Neutrophil (primary cell): ENCODE measurements around the gene AFAP1L2.

Source experiments
- H3K27ac ChIP-seq: fragments of 200-600 bp; sonication (generic); 2 replicates; pipeline ENCODE4 v1.5.1; 2016; ENCODE audit warnings: mild to moderate bottlenecking, moderate library complexity
- H3K27me3 ChIP-seq: fragments of 200-600 bp; sonication (generic); 2 replicates; pipeline ENCODE4 v1.6.0; 2016; ENCODE audit warnings: mild to moderate bottlenecking
- H3K36me3 ChIP-seq: fragments of 200-600 bp; sonication (generic); 2 replicates; pipeline ENCODE4 v1.5.1; 2017
- H3K4me1 ChIP-seq, 2 experiments: fragments of 200-600 bp in 1 of 2; sonication (generic) in 1 of 2; 1 replicate in 1 of 2; 2 replicates in 1 of 2; pipeline versions ENCODE4 v1.5.1 to v1.6.1; 2013 to 2016; ENCODE audit warnings: low read depth in 1 of 2, low read length in 1 of 2, mild to moderate bottlenecking in 1 of 2, moderate library complexity in 1 of 2; ENCODE audit not compliant: control insufficient read depth in 1 of 2, insufficient read depth in 1 of 2
- H3K4me3 ChIP-seq, 2 experiments: fragments of 200-600 bp in 1 of 2; sonication (generic) in 1 of 2; 1 replicate in 1 of 2; 2 replicates in 1 of 2; pipeline ENCODE4 v1.5.1; 2013 to 2016; ENCODE audit warnings: low read depth in 1 of 2, low read length in 1 of 2, mild to moderate bottlenecking in 1 of 2, moderate library complexity in 1 of 2
- H3K9me3 ChIP-seq: fragments of 200-600 bp; sonication (generic); 2 replicates; pipeline ENCODE4 v1.5.1; 2016
- TF ChIP-seq, protein P1 (sequence below): fragments of 200-600 bp; sonication (generic); IDR thresholded peaks from 2 replicates; pipeline ENCODE4 v1.5.1; 2016; ENCODE audit warnings: antibody characterized with exemption

The AFAP1L2 gene

GRCh38 chr10:114406455-114406854, 2.2 kb upstream of the AFAP1L2 start:
- TF ChIP-seq, protein P1, sequence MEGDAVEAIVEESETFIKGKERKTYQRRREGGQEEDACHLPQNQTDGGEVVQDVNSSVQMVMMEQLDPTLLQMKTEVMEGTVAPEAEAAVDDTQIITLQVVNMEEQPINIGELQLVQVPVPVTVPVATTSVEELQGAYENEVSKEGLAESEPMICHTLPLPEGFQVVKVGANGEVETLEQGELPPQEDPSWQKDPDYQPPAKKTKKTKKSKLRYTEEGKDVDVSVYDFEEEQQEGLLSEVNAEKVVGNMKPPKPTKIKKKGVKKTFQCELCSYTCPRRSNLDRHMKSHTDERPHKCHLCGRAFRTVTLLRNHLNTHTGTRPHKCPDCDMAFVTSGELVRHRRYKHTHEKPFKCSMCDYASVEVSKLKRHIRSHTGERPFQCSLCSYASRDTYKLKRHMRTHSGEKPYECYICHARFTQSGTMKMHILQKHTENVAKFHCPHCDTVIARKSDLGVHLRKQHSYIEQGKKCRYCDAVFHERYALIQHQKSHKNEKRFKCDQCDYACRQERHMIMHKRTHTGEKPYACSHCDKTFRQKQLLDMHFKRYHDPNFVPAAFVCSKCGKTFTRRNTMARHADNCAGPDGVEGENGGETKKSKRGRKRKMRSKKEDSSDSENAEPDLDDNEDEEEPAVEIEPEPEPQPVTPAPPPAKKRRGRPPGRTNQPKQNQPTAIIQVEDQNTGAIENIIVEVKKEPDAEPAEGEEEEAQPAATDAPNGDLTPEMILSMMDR: no peak
- Histone ChIP-seq H3K36me3 (no peaks in the 10 kb centered on the region), H3K9me3 (no peaks in the 10 kb centered on the region), H3K27ac (no peak overlapping the region), H3K4me3 (no peak overlapping the region), H3K27me3 (peaks cover 68% of the 10 kb centered on the region), H3K4me1 (no peaks in the 10 kb centered on the region)

DNA sequence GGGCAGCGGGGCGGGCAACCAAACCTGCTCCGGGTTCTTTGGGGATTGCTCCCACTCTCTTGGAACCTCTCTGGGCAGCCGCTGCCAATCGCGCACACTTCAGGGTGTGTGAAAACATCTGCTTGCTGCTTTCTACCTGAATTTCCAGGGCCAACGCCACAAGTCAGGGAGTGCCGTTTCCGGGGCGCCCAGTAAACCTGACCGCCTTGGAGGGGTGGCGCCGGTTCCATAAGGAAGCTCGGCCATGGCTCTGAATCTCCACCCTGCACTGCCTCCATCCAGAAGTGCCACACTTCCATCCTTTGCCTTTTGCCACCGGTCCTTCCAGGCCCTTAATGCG, 679 bp upstream of the AFAP1L2 start:
- no peaks in the 10 kb centered on the region for H3K36me3 ChIP-seq
- no peak overlapping the region for H3K27ac ChIP-seq
- peaks cover 83% of the 10 kb centered on the region for H3K27me3 ChIP-seq
- TF ChIP-seq, protein P1: no peak
- H3K4me1 ChIP-seq: no peaks in the 10 kb centered on the region
- no peaks in the 10 kb centered on the region for H3K9me3 ChIP-seq
- no peak overlapping the region for H3K4me3 ChIP-seq

DNA sequence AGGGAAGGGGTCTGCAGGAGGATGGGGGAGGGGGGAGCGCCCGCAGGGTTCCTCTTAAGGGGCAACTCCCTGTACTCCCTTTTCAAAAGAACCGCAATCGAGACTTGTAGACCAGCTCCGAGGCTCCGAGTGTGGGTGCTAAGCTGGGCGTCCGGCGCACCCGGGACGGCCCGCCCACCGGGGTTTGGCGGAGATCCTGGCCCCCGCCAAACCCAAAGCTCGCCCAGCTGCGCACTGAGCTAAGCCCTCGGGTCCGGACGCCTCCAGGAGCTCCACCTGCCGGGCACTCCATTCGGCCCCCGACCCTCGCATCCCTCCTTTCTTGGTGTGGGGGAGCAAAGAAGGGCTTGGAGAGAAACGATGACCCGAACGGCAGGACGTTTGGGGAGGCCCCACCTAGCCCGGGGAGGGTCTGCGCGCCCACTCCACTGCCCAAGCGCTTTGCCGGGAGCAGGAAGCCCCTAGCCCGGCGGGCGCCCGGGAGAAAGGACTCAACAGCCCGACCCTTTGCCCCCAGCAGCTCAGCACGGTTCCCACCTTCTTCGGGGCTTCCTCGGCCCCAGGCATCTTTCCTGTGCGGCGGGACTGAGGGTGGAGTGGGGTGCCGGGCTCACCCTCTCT, 651 bp downstream of the AFAP1L2 start:
- Histone ChIP-seq H3K36me3 (no peaks in the 10 kb centered on the region), H3K27ac (no peak overlapping the region), H3K27me3 (peaks cover 85% of the 10 kb centered on the region), H3K4me1 (no peaks in the 10 kb centered on the region), H3K4me3 (no peak overlapping the region), H3K9me3 (no peaks in the 10 kb centered on the region)
- TF ChIP-seq, protein P1: no peak

DNA sequence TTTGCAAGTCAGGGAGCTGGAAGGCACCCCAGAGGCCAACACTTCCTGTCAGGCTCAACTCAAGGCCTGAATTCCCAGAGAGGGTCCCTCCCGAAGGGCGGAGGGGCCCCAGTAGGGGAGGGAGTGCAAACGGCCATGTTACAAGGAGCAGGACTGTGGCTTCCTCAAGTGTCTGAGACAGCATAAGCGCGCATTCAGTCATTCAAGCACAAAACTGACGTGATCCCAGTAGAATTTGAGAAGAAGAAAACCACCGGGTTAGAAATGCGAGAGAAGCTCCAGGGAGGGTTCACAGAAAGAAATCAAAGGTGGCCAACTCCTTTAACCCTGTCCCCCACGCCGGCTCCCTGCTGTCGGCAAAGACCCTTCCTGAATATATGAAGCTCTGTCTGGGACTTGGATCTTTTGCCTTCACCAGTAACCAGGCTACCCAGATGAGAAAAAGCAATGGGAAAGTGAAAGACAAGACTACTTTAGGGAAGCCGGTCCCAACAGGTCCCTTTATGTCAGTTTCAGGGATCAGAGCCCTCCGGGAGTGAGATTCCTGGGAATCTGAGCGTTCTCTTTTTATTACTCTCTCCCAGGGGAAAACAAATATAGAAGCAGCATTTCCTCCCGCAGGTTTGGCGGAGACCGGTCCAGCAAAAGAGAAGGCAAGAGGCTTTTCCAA, 1.3 kb downstream of the AFAP1L2 start:
- Histone ChIP-seq H3K4me1 (no peaks in the 10 kb centered on the region), H3K27me3 (peaks cover 91% of the 10 kb centered on the region), H3K36me3 (no peaks in the 10 kb centered on the region), H3K9me3 (no peaks in the 10 kb centered on the region), H3K27ac (no peak overlapping the region), H3K4me3 (no peak overlapping the region)
- TF ChIP-seq, protein P1: no peak

DNA sequence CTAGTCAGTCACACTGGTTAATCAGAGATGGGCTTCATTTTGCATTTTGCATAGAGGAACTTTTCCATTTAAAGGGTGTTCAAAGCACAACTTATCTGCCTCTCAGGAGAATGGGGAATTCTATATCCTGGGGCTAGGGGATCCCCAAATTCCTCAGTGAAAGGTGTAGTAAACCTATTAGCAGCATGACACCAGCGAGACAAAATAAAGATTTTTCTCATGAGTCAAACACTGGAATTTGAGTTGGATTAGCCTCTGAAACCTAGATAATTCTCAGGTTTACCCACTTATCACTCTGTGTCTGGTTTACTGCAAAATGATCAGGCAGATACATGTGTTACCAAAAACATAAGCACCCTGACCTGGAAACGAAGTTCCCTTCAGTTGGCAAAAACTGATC, 2.1 kb downstream of the AFAP1L2 start:
- H3K27me3 ChIP-seq: peaks cover 98% of the 10 kb centered on the region
- TF ChIP-seq, protein P1: no peak

More for the DNA sequence above, 2.1 kb downstream of the AFAP1L2 start:
- H3K4me3 ChIP-seq: no peak overlapping the region
- no peaks in the 10 kb centered on the region for H3K9me3 ChIP-seq
- H3K36me3 ChIP-seq: no peaks in the 10 kb centered on the region
- no peak overlapping the region for H3K27ac ChIP-seq
- no peaks in the 10 kb centered on the region for H3K4me1 ChIP-seq
